Cardiac septum (tissue), 1 donor: ENCODE data around the gene CDK15. TPM values are rescaled to one million over a fixed set of nuclear protein-coding genes. Genes with fewer than 3 reads are reported as not detected.
A peak's percentile ranks its signal among the peaks of the same experiment; 100 is the strongest.
"Not testable (repeated sequence)": the region's sequence is repeated elsewhere in the genome, so short reads cannot be mapped to it uniquely, and the experiment has no call there.

ENCODE experiments used
- DNase-seq: peaks from one replicate; pipeline ENCODE4 v3.0.0-alpha.2; 2020; ENCODE audit warnings: low spot score
- intact Hi-C: fragments of 100-400 bp; cut with DNase I; formaldehyde crosslinking; loops from one replicate; pipeline ENCODE4 v1.14.0; 2022
- long read RNA-seq: library from polyadenylated mRNA; unstranded; transcript quantifications from one replicate; pipeline ENCODE4 v2.0.0, GENCODE V29; 2021
- total RNA-seq: library from RNA; stranded (reverse); fragmentation: NEBNext Ultra II Directional; extraction: Animal tissue kit (Norgen Biotek cat#: 25700); gene quantifications from one replicate; pipeline ENCODE4 v1.2.1, GENCODE V29; 2021
- donor health status: DM: no; HTN: no; CAD: no.

The CDK15 gene
- 0.22 TPM for total RNA-seq
- long read RNA-seq = 0 reads

DNA sequence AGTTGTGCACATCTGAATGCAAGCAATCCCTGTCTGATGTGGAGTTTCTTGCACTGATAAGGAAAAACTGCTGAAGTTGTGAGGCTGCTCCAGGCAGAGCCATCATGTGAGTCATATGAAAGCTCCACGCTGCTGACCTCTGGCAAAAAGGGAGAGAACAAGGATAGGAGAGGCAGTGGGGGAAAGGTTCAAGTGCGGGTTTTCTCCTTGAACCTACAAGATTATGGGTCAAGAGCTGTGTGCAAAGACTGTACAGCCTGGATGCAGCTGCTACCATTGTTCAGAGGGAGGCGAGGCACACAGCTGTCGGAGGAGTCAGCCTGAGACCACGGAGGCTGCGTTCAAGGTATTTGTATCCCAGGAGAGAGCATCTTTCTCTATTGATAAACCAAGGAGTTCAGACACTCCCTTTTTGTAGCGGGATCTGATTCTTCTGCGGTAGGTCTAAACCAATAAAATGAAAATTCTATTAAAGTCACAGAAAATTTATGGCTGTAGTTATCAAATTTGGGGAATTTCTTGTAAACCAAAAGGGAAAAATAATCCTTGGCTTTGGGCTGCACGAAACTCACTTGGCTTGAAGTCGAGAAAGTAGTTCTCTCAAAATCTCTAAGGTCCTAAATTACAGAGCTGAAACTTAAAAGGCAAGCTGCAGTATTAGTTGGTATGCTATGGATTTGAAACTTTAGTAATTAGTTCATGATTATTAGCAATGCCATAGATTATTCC lies at the start of gene CDK15:
Gene CDK15 (plus strand): TSS at position 96 of the 729 bp plus-strand sequence. CDS start 128 bp downstream, at position 224.
- no peak for DNase-seq
- intact Hi-C loops = no loop called here

DNA sequence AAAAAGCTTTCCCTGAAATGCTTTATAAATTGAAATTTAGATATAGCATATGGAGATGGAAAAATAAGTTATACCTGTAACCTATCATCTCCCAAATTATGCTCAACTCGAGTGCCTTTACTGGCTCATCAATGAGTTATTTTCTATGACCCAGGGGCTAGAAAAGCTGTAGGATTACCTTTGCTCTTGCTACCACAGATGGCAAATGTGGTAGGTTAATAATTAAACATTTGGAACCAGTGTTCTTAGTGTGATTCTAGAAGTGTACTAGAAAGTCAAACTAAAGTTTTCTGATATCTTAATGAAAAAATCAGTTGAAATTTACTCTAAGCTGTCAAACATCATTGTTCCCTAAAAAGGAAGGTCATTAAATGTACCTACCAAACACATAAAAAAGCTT lies 48.1 kb upstream of the CDK15 start:
- intact Hi-C loops = no loop called here
- DNase-seq = no peak

DNA sequence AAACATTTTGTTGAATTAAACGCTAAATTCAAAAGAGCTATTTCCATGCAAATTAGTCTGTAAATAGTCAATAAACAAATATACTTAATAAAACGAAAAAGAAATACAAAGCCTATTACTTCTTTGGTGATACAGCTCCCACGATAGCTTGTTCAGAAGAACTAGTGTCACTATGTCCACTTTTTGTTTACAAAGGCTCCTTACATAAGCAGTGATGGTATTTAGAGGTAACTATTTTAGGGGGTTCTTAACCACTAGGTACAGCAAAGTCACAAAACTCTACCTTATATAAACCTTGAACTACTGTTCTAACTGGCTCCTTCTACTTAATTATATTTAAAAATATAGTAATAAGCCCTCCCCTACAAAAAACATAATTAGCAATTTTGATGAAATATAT lies 47.5 kb upstream of the CDK15 start:
- intact Hi-C loops = no loop called here
- no peak for DNase-seq

DNA sequence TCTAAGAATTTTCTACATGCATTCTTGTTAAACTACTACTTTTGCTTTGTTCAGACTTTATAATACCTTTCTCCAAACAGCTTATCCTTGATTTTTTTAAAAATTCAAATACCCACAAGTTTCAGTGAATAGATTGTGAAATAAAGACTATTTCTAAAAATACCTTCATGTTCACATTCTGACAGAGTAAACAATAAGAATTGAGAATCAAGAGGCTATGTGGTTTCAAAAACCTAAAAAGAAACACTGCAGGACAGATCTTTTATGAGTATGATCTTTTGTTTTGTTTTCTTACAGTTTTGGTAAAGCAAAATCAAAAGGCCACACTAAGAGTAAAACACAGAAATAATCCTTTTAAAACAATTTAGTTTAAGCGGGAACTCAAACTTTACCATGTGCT lies 46.8 kb upstream of the CDK15 start:
- DNase-seq = no peak
- intact Hi-C loops = no loop called here

DNA sequence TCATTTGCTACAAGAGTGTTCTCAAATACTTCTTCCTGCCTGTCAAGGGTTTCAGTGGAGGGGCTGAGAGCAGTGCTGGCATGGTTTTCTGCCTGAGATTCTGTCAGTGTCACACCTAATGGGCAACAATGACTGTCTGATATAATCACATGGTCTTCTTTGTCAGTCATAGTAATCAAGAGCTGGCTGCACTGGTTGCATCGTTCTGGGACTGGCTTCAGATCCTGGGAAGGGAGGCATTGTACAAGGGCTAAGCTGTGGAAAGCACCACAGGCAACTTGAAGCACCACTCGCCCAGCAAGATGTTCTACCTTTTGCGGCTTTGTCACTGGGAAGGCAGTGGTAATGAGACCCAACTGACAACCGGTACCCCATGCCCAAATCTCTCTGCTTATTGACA lies 45.2 kb upstream of the CDK15 start:
- intact Hi-C loops = no loop called here
- DNase-seq = no peak

DNA sequence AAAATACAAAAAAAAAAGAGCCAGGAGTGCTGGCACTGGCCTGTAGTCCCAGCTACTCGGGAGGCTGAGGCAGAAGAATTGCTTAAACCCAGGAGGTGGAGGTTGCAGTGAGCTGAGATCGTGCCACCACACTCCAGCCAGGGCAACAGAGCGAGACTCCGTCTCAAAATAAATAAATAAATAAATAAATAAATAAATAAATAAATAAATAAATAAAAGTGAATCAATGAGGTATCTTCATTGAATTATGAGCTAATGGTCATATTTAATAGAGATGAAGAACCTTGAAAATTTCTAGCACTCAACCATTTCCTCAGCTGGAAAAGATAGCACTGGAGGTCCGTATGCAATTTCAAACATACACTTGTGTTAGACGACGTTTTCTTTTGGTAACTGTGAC lies 41.9 kb upstream of the CDK15 start:
- intact Hi-C loops, DNase-seq: not testable (repeated sequence)

DNA sequence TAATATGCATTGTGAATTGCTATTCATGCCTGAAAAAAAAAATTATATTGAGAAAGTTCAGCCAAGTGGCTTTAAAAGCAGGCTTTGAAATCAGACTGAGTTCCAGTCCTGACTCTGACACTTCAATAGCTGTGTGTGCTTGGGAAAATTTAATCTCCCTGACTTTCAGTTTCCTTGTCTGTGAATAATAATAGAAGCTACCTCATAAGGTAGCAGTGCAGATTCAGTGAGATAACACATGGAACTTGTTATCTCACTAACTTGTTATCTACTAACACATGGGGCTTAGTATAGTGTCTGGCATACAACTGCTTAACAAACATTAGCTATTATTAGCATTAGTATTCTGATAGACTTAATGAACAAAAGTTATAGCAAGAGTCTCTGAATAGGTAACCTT lies 40.5 kb upstream of the CDK15 start:
- intact Hi-C loops = no loop called here
- DNase-seq = no peak

DNA sequence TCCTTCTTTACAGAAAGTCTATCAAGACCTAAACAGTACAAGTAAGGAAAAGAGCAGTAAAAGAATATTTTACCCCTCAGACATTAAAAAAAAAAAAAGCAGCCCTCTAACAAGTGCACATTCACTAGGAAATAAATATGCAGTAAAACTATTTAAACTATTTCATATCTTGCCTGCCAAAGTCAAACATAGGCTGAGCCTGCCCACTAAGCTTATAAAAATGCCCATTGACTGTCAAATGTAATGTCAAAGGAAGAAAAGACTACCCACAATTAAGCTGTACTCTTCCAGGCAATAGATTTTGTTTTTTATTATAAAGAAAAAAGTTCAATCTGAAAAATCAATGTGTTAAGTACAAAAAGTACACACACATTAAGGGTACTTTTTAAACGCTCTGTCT lies 37.4 kb upstream of the CDK15 start:
- intact Hi-C loops = no loop called here
- DNase-seq = no peak

DNA sequence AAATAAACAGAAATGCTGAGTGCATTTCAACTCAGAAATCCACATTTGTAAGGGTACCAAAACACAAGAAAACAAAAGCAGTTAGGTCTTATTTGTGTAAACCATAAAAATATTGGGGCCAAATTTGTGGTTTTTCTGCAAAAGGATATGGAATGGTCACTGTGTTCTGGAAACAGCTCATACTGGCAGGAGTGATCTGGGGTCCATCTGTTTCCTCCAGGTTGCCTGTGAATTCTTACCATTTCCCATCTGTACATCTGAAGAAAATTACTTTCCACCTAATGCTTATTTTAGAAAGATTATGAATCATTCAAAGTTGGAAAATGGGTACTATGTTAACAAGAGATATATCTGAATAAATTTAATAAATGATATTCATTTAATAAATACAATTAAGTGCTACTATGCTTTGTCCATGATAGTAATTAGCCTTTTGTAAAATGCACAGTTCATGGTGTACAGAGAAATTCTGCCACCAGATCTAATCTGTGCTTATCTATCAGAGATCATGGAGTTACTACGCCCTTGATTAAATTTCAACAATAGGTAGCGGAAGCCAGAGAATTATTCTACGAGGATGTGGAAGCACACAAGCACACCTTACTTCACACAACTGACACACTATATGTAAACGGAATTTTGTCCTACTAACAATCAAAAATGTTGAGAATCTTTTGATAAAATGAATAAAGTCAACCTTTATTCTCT lies 36.5 kb upstream of the CDK15 start:
- intact Hi-C loops = loop anchor here (10.0 kb wide), 1 partner anchor 125 kb away; the partner anchor contains the start of gene TMEM237
- DNase-seq = no peak

DNA sequence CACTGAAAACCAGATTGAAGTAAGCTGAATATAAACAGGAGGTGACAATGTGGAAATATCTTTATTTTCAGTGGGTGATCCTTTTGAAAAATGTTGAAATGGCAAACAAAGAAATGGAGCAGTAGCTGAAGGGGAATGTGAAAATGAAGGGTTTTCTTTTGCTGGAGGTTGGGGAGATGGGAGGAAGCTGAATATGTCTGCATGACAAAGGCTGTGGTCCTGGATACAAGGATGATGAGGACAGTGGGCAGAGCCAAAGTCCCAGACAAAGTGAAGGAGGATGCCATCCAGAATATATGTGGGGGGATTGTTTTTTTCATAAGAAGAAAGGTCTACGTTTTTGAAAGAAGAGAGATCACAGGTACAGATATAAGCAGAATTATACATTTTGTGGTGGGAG lies 32.3 kb upstream of the CDK15 start:
- intact Hi-C loops = loop anchor here (10.0 kb wide), 1 partner anchor 129 kb away; the partner anchor contains the start of gene TMEM237
- DNase-seq = no peak

DNA sequence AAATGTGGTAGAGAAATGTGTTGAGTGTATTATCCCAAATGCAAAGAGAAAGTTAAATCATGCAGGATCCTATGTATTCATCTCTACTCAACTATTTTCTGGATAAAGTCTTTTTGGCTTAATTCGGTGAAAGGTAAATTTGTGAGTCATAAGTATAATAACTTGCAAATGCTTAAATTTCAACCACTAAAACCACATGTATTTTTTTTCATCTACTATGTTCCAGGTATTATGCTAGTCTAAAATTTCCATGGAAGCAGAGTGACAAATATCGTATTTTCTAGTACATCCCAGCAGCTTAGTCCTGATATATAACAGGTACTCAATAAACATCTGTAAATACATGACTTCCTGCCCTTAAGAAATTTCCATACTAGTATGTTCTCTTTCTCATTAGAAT lies 31.8 kb upstream of the CDK15 start:
- no peak for DNase-seq
- intact Hi-C loops = loop anchor here (10.0 kb wide), 1 partner anchor 130 kb away; the partner anchor contains the start of gene TMEM237

DNA sequence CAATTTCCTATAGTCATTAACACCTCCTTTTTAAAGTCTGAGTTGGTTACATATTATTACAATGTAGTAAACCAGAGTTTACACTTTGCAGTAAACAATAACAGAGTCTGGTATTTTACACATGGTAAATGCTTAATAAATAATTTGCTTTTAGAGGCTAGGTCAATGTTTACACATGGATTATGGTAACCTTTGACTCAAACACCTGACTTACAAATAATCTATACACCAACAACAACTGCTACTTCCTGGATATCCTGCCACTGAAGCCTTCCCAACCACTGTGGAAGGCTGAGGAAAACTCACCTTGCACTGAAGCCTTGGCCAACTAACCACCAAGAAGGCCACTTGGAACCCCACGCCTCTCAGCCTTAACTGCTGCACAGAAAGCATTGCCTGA lies 31.0 kb upstream of the CDK15 start:
- intact Hi-C loops = loop anchor here (10.0 kb wide), 1 partner anchor 131 kb away; the partner anchor contains the start of gene TMEM237
- DNase-seq = no peak

DNA sequence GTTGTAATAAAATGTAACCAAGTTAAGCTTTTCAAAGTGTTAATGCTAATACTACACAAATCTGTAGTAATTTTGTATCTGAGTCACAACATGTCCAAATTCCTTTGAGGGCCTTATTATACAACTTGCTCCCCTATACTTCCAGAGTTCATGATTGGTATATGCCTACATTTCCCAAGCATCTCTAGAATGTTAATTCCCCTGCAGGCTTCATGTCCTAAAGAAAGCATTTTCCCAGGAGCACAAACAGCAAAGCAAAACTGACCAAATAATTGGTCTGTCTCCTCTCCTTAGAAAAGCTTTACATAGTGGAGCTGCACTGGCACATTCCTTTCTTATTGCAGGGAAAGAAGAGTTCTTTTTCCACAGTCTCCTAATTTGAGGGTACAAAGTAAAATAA lies 29.3 kb upstream of the CDK15 start:
- no peak for DNase-seq
- intact Hi-C loops = loop anchor here (10.0 kb wide), 1 partner anchor 132 kb away; the partner anchor contains the start of gene TMEM237

DNA sequence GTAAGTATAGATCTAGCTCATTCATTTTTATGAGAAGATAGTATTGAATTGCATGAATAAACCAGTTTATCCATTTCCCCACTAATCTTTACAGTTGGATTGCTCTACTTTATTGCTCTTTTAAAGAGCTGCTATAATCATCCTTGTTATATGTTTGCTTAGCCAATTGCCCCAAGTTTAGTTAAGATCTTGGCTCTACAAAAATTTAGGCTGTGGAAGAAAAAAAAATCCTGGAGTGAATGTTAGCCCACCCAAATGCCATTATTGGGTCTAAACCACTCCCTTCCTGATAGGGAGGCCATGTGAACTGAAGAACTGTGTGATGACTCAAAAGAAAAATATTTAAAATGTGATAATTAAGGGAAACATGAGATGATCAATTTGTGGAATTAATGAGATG lies 28.5 kb upstream of the CDK15 start:
- intact Hi-C loops = loop anchor here (10.0 kb wide), 1 partner anchor 133 kb away; the partner anchor contains the start of gene TMEM237
- DNase-seq = no peak

DNA sequence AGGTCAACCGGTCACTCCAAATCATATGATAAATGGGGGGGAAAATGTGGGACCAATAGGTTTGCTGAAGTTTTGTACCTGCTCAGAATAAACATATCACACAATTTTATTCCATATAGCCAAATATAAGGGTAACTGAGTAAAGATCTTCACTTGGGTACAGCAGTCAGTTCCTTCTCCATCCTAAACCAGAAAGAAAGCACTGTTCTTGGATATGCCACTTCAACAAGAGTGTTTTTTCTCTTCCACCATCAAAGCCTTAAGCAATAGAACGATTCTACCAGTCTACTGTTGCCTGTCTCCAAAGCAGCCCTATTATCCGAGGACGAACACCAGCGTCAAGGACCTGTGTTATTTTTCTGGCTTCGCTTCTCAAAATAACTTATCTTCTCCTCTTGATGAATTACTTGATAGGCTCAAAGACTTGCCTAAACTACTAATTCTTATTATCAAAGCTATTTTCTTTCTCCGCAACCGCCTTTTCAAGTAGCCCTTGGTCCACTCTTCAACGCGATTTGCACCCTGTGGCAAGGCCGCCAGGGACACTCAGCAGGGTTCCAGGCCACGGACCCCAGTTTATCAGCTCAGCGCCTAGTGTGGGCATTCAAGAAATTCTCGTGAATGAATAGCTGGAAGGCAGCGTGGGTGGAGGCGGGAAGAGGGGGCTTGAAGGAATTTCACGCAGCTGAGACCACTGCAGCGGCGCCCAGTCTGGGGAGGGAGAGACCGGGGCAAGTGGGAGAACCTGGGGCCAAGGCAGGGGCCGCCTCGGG lies 26.2 kb upstream of the CDK15 start:
- intact Hi-C loops = loop anchor here (5.0 to 10.0 kb wide), 2 partner anchors 135 to 252 kb away; partner anchors contain the start of genes FZD7 and TMEM237
- DNase-seq = peak; percentile 76

DNA sequence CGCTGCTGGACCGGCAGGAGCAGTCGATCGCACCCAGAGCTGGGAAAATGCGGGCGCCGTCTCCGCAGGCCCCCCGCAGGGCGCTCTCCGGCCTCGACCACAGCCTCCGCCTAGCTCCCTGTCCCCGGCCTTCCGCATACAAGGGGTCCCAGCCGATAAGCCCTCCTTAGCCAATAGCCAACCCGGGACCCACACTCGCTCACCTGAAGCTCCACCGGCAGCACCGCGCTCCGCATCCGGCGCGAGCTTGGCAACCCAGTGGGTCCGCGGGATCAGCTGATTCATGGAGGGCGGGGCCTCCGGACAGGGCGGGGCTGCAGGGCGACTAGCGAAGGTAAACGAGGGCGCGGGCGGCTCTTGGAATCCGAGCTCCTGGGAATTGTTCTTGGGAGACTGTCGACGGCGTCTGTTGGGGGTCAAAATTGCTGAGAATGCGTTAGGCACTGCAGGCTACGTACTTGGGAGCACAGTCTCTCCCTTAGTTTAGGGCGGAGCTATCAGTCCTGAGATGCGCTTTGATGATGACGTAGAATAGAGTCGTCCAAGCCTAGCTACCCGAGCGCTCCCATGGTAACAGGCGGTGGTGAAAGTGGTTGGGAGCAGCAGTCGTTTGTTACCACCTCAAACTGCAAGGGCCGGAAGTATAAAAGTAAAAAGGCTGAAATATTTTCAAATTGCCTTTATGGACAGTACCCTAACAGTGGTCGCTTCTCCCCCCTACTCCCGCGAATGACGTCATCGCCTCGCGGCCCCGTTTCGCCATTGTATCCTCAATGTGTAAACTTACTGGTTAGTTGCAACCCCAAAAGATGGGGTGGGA lies 25.5 kb upstream of the CDK15 start, which contains the start of gene ALS2:
Gene ALS2 (minus strand): TSS at position 260 of the 820 bp plus-strand sequence. CDS start 12,048 bp downstream, outside the sequence.
- intact Hi-C loops = loop anchor here (5.0 kb wide), 1 partner anchor 251 kb away; the partner anchor contains the start of gene FZD7
- peak; percentile 98 for DNase-seq

DNA sequence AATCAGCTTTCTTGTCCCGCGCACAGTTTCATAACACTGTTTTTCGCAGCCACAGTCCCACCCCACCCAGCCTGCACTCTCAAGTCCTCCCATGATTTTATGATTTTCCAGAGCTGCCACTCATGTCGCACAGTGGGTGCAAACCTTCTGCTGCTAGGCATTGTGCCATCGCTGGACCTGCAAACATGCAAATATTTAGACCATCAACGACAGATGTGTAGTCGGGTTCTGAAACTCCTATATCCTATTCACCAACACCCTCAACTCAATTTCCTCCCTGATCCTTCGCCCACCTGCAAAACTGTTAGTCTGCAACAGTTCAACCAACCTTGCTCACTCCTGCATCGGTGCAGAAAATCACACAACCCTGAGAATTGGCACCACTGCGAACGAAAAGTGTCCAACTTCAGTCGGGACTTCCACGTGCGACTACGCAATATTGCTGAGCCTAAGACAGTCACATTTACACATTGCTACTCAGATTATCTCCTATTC lies 24.7 kb upstream of the CDK15 start:
- intact Hi-C loops = loop anchor here (5.0 kb wide), 1 partner anchor 251 kb away; the partner anchor contains the start of gene FZD7
- no peak for DNase-seq

DNA sequence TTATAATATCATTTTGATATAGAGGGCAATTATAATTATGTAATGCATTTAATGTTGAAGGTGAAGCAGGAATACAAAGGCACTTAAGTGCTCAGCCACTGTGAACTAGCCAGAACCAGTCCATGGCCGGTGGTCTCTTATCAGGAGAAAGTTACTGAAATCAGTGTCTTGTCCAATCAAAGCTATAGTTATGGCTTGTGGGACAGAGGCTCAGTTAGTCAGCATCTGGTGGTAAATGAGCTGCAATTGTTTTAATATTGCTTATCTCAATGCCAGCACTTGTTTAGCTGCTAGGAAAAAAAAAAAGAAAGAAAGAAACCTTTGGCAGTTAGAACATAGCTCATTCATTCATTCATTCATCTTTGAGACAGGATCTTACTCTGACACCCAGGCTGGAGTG lies 21.8 kb upstream of the CDK15 start:
- intact Hi-C loops = loop anchor here (5.0 kb wide), 1 partner anchor 248 kb away; the partner anchor contains the start of gene FZD7
- no peak for DNase-seq

DNA sequence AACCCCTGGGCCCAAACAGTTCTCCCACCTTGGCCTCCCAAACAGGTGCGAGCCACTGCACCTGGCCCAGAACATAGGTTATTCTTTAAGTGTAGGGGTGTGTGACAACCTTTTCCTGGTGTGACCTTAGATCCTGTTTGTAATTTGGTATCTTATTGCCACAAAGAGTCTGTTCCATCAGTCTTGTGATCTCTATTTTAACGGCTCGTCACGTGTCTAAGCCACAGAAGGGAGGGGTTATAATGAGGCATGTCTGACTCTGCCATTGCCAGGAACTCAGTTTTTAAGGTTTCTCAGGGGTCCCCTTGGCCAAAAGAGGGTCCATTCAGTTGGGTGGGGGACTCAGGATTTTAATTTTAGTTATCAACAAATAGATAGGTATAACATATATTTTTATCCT lies 21.2 kb upstream of the CDK15 start:
- intact Hi-C loops = no loop called here
- no peak for DNase-seq
